ENCODE measurements around the gene NOL9.
"Not testable (repeated sequence)": the region's sequence is repeated elsewhere in the genome, so short reads cannot be mapped to it uniquely, and the experiment has no call there.

Gene NOL9

DNA sequence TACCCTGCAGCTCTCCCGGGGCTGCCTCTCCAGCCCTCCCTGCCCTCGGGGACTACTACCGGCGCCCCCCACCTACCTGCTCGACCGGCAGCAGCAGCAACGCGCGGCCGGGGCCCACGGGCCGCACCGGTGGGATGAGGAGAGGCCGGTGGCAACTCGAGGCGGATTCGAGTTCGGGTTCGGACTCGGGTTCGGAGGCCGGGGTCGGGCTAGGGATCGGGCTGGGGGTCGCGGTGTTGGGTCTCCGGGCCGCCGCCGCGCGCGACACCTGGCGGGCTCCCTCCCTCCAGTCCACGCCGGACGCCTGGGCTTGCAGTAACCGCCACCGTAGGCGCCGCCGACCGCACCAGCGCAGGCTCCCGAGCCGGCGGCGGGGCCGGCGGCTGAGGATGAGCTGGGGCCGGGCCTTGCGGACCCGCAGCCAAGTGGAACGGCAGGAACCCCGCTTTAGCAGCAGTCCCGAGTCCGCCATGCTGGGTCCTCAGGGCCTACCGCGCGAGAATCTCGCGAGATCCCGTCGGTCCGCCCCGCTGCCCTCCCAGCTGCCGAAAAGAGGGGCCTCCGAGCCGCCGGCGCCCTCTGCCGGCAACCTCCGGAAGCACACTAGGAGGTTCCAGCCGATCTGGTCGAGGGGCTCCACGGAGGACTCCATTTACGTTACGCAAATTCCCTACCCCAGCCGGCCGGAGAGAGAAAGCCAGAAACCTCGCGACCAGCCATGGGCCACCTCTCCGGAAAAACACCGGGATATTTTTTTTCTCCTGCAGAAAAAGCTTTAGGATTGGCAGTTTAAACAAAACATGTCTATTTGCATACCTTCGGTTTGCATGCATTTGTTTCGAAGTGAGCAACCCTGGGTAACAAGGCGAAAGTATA, at the start of gene NOL9:
Gene NOL9 (minus strand): TSS at position 483 of the 876 bp plus-strand sequence. CDS start 11 bp downstream, at position 472.
- Histone ChIP-seq H3K27ac (ENCODE audit: low read length) (no peak within 1 kb of the TSS), H3K9ac (ENCODE audit: low read length) (peak within 1 kb of the TSS; percentile 91), H3K4me3 (ENCODE audit: low read length) (peak within 1 kb of the TSS; percentile 89), H3K36me3 (ENCODE audit: control insufficient read depth, low read depth, low read length) (peaks cover 11% of the 10 kb centered on the region), H3K9me3 (ENCODE audit: control insufficient read depth, low read depth, low read length) (no peaks in the 10 kb centered on the region), H3K27me3 (ENCODE audit: control insufficient read depth, insufficient read depth, low read length) (no peaks in the 10 kb centered on the region), H3K4me1 (ENCODE audit: control insufficient read depth, low read depth, low read length) (peaks cover 12% of the 10 kb centered on the region)

DNA sequence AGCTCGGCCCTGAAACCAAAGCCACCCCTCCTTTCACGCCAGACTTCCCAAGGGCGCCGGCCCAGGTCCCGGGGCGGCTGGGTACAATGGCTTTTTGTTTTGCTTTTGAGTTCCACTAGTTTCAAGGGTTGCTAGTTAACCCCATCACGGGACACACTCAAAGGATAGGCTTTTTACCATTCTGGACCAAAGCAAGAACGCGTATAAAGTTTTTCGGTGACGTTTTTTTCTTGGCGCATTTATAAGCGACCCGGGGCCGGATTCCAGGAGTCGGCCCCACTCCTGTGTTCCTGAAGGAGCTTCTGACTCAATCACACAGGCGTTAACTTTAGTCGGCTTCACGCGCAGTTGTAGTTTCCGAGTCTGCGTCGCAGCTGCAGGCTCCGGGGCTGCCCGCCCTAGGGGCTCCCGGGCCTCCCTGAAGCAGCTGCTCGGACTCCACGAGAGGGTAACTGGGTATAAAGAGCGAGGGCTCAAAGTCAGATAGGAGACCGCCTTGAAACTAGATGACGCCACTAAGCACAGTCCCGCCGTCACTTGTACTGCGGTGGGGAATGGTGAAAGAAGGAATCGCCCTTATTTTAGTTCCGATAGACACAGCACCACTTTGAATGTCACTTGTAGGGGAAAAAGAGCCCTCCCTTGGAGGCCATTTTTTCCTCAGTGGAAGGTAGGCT, 49.1 kb upstream of the NOL9 start:
- Histone ChIP-seq H3K9me3 (ENCODE audit: control insufficient read depth, low read depth, low read length) (no peaks in the 10 kb centered on the region), H3K4me1 (ENCODE audit: control insufficient read depth, low read depth, low read length) (peaks cover 19% of the 10 kb centered on the region), H3K27ac (ENCODE audit: low read length) (peak overlapping the region; percentile 79), H3K27me3 (ENCODE audit: control insufficient read depth, insufficient read depth, low read length) (peaks cover 11% of the 10 kb centered on the region), H3K9ac (ENCODE audit: low read length) (peak overlapping the region; percentile 77), H3K36me3 (ENCODE audit: control insufficient read depth, low read depth, low read length) (no peaks in the 10 kb centered on the region), H3K4me3 (ENCODE audit: low read length) (peak overlapping the region; percentile 90)

- H3K4me1 ChIP-seq (ENCODE audit: control insufficient read depth, low read depth, low read length) = peaks cover 19% of the 10 kb centered on the region
- peak within 1 kb of the TSS; percentile 90 for H3K4me3 ChIP-seq (ENCODE audit: low read length)
- peak within 1 kb of the TSS; percentile 79 for H3K27ac ChIP-seq (ENCODE audit: low read length)
- peak within 1 kb of the TSS; percentile 77 for H3K9ac ChIP-seq (ENCODE audit: low read length)
- no peaks in the 10 kb centered on the region for H3K9me3 ChIP-seq (ENCODE audit: control insufficient read depth, low read depth, low read length)
- H3K27me3 ChIP-seq (ENCODE audit: control insufficient read depth, insufficient read depth, low read length) = peaks cover 11% of the 10 kb centered on the region
- peaks cover 5% of the 10 kb centered on the region for H3K36me3 ChIP-seq (ENCODE audit: control insufficient read depth, low read depth, low read length)
Measured at GRCh38 chr1:6602669-6603237, 48.4 kb upstream of the NOL9 start, which contains the start of gene KLHL21. Gene KLHL21 (minus strand): TSS chr1:6602869. CDS start chr1:6602817, 52 bp downstream.

DNA sequence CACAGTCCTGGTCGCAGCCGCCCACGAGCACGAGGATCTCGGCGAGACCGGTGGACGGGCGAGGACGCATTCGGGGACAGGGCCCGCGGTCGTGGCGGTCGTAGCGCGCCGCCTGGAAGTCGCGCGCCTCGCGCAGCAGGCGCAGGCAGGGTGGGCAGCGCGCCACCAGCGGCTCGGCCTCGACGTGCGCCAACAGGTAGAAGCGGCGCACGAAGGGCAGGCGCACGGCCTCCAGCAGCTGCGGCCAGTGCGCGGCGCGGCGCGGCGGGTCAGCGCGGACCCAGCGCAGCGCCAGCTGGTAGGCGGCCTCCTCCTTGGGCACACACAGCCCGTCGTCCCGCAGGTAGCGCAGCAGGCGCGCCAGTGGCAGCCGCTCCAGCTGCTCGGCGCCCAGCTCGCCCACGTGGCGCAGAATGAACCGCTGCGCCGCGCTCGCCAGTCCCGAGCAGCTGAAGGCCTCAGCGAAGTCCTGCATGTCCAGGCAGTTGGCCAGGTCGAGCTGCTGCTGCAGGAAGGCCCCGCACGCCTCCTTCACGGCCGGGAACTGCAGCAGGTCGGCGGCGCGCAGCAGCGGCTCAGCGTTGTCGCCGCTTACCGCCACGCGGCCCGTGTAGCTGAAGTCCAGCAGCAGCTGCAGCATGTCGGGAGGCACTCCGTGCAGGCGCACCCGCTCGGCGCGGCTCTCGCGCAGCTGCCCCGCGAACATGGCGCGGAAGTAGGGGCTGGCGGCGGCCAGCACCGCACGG, 47.8 kb upstream of the NOL9 start:
- H3K27me3 ChIP-seq (ENCODE audit: control insufficient read depth, insufficient read depth, low read length) = peaks cover 11% of the 10 kb centered on the region
- H3K27ac ChIP-seq (ENCODE audit: low read length) = no peak overlapping the region
- peak overlapping the region; percentile 75 for H3K9ac ChIP-seq (ENCODE audit: low read length)
- peaks cover 19% of the 10 kb centered on the region for H3K4me1 ChIP-seq (ENCODE audit: control insufficient read depth, low read depth, low read length)
- H3K4me3 ChIP-seq (ENCODE audit: low read length) = peak overlapping the region; percentile 90
- peaks cover 11% of the 10 kb centered on the region for H3K36me3 ChIP-seq (ENCODE audit: control insufficient read depth, low read depth, low read length)
- no peaks in the 10 kb centered on the region for H3K9me3 ChIP-seq (ENCODE audit: control insufficient read depth, low read depth, low read length)

DNA sequence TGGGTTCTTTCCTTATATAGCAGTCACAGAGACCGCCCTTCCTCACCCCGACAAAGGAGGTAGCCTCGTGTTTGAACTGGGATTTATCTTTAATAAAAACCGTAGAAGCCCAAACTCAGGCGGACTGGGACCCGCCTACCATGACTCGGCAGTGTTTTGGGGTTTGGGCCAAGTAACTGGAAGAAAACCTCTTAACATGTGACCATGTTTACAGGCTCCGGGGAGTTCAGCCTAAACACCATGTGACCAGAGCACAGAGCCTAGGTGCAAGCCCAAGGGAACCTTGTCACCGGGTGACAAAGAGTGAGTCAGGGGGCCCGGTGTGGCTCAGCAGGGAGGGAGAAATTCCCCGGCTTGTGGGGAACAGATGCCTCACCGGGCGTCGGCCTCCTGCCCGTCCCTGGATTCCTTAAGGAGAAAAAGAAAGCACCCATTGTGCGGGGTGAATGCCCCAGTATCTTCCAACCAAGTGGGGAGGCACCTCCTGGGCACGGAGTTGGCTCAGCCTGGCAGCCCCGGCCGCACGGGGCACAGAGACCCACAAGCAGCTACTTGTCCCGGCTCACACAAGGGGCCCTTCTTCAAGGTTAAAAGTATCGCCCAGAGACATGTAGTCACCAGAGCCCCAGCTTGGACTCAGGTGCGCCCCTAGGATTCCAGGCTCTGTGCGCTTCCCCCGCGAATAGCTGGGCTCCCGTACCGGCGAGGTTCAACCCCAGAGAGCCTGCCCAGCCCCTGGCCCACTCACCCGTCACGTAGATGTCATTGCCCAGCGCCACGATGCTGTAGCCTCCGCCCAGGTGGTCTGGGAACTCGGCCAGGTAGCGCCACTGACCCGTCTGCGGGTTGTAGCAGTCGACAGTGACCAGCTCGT, 47.0 kb upstream of the NOL9 start:
- H3K9me3 ChIP-seq (ENCODE audit: control insufficient read depth, low read depth, low read length) = no peaks in the 10 kb centered on the region
- H3K27ac ChIP-seq (ENCODE audit: low read length) = peak overlapping the region; percentile 21
- peaks cover 11% of the 10 kb centered on the region for H3K27me3 ChIP-seq (ENCODE audit: control insufficient read depth, insufficient read depth, low read length)
- peaks cover 19% of the 10 kb centered on the region for H3K4me1 ChIP-seq (ENCODE audit: control insufficient read depth, low read depth, low read length)
- peaks cover 20% of the 10 kb centered on the region for H3K36me3 ChIP-seq (ENCODE audit: control insufficient read depth, low read depth, low read length)
- H3K9ac ChIP-seq (ENCODE audit: low read length) = peak overlapping the region; percentile 75
- peak overlapping the region; percentile 90 for H3K4me3 ChIP-seq (ENCODE audit: low read length)

GRCh38 chr1:6600410-6601048, 46.2 kb upstream of the NOL9 start:
- Histone ChIP-seq H3K27ac (ENCODE audit: low read length) (peak overlapping the region; percentile 21), H3K9me3 (ENCODE audit: control insufficient read depth, low read depth, low read length) (no peaks in the 10 kb centered on the region), H3K27me3 (ENCODE audit: control insufficient read depth, insufficient read depth, low read length) (peaks cover 11% of the 10 kb centered on the region)

GRCh38 chr1:6599991-6600390, 45.7 kb upstream of the NOL9 start:
- H3K9me3 ChIP-seq (ENCODE audit: control insufficient read depth, low read depth, low read length); H3K9ac ChIP-seq (ENCODE audit: low read length); H3K27ac ChIP-seq (ENCODE audit: low read length): not testable (repeated sequence)
- Histone ChIP-seq H3K27me3 (ENCODE audit: control insufficient read depth, insufficient read depth, low read length) (peaks cover 11% of the 10 kb centered on the region), H3K4me1 (ENCODE audit: control insufficient read depth, low read depth, low read length) (peaks cover 19% of the 10 kb centered on the region), H3K4me3 (ENCODE audit: low read length) (peak overlapping the region; percentile 90), H3K36me3 (ENCODE audit: control insufficient read depth, low read depth, low read length) (peaks cover 31% of the 10 kb centered on the region)

More at GRCh38 chr1:6600410-6601048, 46.2 kb upstream of the NOL9 start:
- Histone ChIP-seq H3K36me3 (ENCODE audit: control insufficient read depth, low read depth, low read length) (peaks cover 25% of the 10 kb centered on the region), H3K4me1 (ENCODE audit: control insufficient read depth, low read depth, low read length) (peaks cover 19% of the 10 kb centered on the region), H3K9ac (ENCODE audit: low read length) (peak overlapping the region; percentile 75), H3K4me3 (ENCODE audit: low read length) (peak overlapping the region; percentile 90)

DNA sequence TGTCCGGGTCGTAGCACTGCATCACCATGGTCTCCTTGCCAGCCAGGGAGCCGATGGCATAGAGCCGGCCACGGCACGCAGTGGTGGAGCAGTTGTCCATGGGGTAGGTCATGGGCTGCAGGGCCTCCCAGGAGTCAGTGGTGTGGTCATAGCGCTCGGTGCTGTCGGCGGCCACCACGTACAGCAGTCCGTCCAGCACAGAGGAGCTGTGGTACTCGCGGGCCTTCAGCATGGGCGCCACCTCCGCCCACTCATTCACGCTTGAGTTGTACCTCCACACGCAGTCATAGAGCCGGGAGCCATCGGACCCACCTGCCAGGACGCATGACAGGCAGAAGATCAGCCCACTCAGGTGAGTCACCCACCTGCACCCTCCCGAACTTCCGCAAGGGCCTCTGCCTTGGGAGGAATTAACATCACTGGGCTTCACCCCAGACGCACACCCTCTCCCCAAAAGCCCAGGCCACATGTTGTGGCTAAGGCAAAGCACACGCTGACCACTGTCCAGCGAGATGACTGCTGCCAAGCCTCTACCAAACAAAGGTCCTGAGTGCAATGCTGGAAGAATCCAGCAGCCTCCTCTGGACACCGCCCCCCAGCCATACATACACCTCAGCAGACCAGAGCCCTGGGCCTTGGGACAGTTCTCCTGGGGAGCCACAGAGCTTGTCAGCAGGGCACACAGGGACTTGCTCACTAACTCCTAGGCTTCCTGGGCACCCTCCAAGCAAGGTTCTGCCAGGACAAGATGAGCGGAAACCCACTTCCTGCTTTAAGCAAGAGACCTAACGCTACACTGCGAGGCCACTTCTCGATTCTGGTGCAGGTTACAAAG, 45.0 kb upstream of the NOL9 start:
- no peak overlapping the region for H3K4me3 ChIP-seq (ENCODE audit: low read length)
- peaks cover 34% of the 10 kb centered on the region for H3K36me3 ChIP-seq (ENCODE audit: control insufficient read depth, low read depth, low read length)
- H3K9me3 ChIP-seq (ENCODE audit: control insufficient read depth, low read depth, low read length) = no peaks in the 10 kb centered on the region
- no peak overlapping the region for H3K9ac ChIP-seq (ENCODE audit: low read length)
- peaks cover 11% of the 10 kb centered on the region for H3K27me3 ChIP-seq (ENCODE audit: control insufficient read depth, insufficient read depth, low read length)
- no peak overlapping the region for H3K27ac ChIP-seq (ENCODE audit: low read length)
- H3K4me1 ChIP-seq (ENCODE audit: control insufficient read depth, low read depth, low read length) = peaks cover 17% of the 10 kb centered on the region

DNA sequence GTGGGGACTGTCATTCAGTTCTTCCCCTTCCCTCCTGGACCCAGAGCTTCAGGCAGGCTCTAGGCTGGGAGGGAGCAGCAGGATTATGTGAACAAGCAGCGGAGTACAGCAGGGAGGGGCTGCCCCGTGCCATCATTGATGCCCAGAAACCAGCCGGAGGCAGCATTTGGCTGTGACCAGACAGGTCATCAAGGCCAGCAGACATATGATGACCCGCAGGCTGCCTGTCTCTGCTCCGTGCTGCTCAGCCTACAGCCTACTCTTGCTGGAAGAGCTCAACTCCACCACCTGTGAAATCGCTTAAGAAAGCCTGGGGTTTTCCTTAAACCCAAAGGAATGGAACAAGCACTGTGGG, 43.4 kb upstream of the NOL9 start:
- H3K27ac ChIP-seq (ENCODE audit: low read length) = no peak overlapping the region
- no peak overlapping the region for H3K9ac ChIP-seq (ENCODE audit: low read length)
- no peak overlapping the region for H3K4me3 ChIP-seq (ENCODE audit: low read length)
- no peaks in the 10 kb centered on the region for H3K9me3 ChIP-seq (ENCODE audit: control insufficient read depth, low read depth, low read length)
- H3K27me3 ChIP-seq (ENCODE audit: control insufficient read depth, insufficient read depth, low read length) = peaks cover 11% of the 10 kb centered on the region
- peaks cover 43% of the 10 kb centered on the region for H3K36me3 ChIP-seq (ENCODE audit: control insufficient read depth, low read depth, low read length)
- H3K4me1 ChIP-seq (ENCODE audit: control insufficient read depth, low read depth, low read length) = peaks cover 8% of the 10 kb centered on the region

Measured in iPS-18a (cell line).